ENCODE results near the gene CENPU.

GRCh38 chr4:184668511-184669114, 65.3 kb downstream of the CENPU start:
- TF ChIP-seq, protein P1, sequence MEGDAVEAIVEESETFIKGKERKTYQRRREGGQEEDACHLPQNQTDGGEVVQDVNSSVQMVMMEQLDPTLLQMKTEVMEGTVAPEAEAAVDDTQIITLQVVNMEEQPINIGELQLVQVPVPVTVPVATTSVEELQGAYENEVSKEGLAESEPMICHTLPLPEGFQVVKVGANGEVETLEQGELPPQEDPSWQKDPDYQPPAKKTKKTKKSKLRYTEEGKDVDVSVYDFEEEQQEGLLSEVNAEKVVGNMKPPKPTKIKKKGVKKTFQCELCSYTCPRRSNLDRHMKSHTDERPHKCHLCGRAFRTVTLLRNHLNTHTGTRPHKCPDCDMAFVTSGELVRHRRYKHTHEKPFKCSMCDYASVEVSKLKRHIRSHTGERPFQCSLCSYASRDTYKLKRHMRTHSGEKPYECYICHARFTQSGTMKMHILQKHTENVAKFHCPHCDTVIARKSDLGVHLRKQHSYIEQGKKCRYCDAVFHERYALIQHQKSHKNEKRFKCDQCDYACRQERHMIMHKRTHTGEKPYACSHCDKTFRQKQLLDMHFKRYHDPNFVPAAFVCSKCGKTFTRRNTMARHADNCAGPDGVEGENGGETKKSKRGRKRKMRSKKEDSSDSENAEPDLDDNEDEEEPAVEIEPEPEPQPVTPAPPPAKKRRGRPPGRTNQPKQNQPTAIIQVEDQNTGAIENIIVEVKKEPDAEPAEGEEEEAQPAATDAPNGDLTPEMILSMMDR (conservative IDR thresholded peaks at IDR 0.05) = no peak
- no peak for TF ChIP-seq EZH2 (IDR thresholded peaks at IDR 0.05; ENCODE audit: low read depth)
